Esophagus muscularis mucosa (tissue), 4 donors: ENCODE results near the gene MSH6. TPM values are rescaled to one million over a fixed set of nuclear protein-coding genes. Genes with fewer than 3 reads are reported as not detected.

Experiments used
- DNase-seq: peaks from one replicate; pipeline ENCODE4 v3.0.0-alpha.2; 2017; ENCODE audit errors: extremely low spot score
- H3K27ac ChIP-seq, 4 donors: fragments of 200-600 bp; sonication (generic); replicated peaks in 1 of 4; 1 replicate in 3 of 4; 2 replicates in 1 of 4; pipeline ENCODE4 v1.5.1; 2016 to 2019; ENCODE audit warnings: mild to moderate bottlenecking in 1 of 4
- H3K27me3 ChIP-seq, 4 donors: fragments of 200-600 bp; sonication (generic); one replicate each; pipeline versions ENCODE4 v1.5.1 to v1.6.0; 2016 to 2019
- H3K36me3 ChIP-seq, 4 donors: fragments of 200-600 bp; sonication (generic); one replicate each; pipeline ENCODE4 v1.5.1; 2016 to 2019
- H3K4me1 ChIP-seq, 4 donors: fragments of 200-600 bp; sonication (generic); one replicate each; pipeline ENCODE4 v1.5.1; 2016 to 2019
- H3K4me3 ChIP-seq, 4 donors: fragments of 200-600 bp; sonication (generic); 1 replicate in 2 of 4; 2 replicates in 2 of 4; pipeline ENCODE4 v1.5.1; 2016 to 2019; ENCODE audit warnings: mild to moderate bottlenecking in 4 of 4, moderate library complexity in 1 of 4
- H3K9me3 ChIP-seq, 4 donors: fragments of 200-600 bp; sonication (generic); 1 replicate in 3 of 4; 2 replicates in 1 of 4; pipeline ENCODE4 v1.5.1; 2016 to 2019
- EP300 ChIP-seq: sonication (generic); formaldehyde crosslinking; IDR thresholded peaks from one replicate; pipeline ENCODE4 v1.6.1; 2017; ENCODE audit warnings: antibody characterized with exemption
- POLR2A ChIP-seq: fragments of 450-650 bp; IDR thresholded peaks from one replicate; pipeline ENCODE4 v1.6.1; 2017; ENCODE audit warnings: antibody characterized with exemption, moderate library complexity, mild to moderate bottlenecking, low read depth
- POLR2AphosphoS5 ChIP-seq, 2 donors: sonication (generic); formaldehyde crosslinking; IDR thresholded peaks; one replicate each; pipeline ENCODE4 v1.6.1; 2017; ENCODE audit warnings: antibody characterized with exemption in 2 of 2
- WGBS: methylation state at CpG from one replicate; pipeline ENCODE4 v1.1.5; 2018; 5-methylcytosine and 5-hydroxymethylcytosine counted together
- intact Hi-C: fragments of 100-400 bp; cut with DNase I; formaldehyde crosslinking; loops from one replicate; pipeline ENCODE4 v1.15.1; 2023
- total RNA-seq, 4 donors: library from RNA; depleted of rRNA; stranded (reverse); fragments of >200 nt; gene quantifications; one replicate each; pipeline versions ENCODE4 v1.1.0 to v1.2.1, GENCODE V29; 2016
- TF ChIP-seq, protein P1 (sequence below), 3 experiments: fragments of 200-600 bp in 2 of 3; fragments of 450-650 bp in 1 of 3; sonication (generic) in 2 of 3; IDR thresholded peaks; one replicate each; pipeline ENCODE4 v1.5.1; 2017 to 2019; ENCODE audit warnings: antibody characterized with exemption in 3 of 3, mild to moderate bottlenecking in 2 of 3, moderate library complexity in 1 of 3

Gene MSH6
- total RNA-seq, 4 donors from 2014 or later = 28.2 to 47.0 (median 39.6) TPM

DNA sequence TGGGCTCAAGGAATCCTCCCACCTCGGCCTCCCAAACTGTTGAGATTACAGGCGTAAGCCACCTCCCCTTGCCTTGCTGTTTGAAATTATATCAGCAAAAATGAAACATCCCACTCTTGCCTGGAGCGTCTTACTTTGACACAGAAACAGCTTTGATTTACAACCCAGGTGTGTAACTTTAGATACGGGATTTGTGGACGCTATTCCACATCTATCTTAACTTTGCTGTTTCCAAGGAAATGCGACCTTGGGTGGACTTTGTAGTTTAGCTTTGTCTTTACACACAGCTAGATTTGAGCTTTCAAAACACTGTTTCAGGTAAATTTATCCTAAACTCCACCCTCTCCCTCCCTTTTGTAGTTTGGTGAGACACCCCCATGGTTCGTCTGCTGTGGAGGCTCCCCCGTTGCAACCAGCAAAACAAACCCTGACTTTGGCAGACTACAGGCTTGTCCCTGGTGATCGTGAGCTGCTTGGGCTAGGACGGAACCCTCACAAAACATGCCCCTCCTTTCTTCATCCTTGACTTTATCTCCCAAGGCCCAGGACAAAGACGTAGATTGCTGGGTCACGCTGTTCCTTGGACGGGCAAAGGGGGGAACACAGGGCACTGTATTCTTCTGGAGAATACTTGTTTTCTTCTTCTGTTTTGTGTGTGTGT, 5.5 kb upstream of the MSH6 start:
- DNase-seq = no peak
- Histone ChIP-seq H3K9me3 (no peaks in the 10 kb centered on the region), H3K4me1 (peaks cover 0 to 6% (median 6%) of the 10 kb centered on the region in 4 donors), H3K27ac (no peak overlapping the region), H3K36me3 (no peaks in the 10 kb centered on the region), H3K4me3 (no peak overlapping the region), H3K27me3 (no peaks in the 10 kb centered on the region)
- WGBS = 90% methylated on average over 13 of the region's 13 CpGs
- TF ChIP-seq EP300 (no peak), POLR2AphosphoS5 (IDR thresholded peaks at IDR 0.05) (no peak), POLR2A (no peak)
- TF ChIP-seq, protein P1, sequence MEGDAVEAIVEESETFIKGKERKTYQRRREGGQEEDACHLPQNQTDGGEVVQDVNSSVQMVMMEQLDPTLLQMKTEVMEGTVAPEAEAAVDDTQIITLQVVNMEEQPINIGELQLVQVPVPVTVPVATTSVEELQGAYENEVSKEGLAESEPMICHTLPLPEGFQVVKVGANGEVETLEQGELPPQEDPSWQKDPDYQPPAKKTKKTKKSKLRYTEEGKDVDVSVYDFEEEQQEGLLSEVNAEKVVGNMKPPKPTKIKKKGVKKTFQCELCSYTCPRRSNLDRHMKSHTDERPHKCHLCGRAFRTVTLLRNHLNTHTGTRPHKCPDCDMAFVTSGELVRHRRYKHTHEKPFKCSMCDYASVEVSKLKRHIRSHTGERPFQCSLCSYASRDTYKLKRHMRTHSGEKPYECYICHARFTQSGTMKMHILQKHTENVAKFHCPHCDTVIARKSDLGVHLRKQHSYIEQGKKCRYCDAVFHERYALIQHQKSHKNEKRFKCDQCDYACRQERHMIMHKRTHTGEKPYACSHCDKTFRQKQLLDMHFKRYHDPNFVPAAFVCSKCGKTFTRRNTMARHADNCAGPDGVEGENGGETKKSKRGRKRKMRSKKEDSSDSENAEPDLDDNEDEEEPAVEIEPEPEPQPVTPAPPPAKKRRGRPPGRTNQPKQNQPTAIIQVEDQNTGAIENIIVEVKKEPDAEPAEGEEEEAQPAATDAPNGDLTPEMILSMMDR (IDR thresholded peaks at IDR 0.05) = no peak
- intact Hi-C loops = no loop called here

GRCh38 chr2:47778698-47779425, 4.1 kb upstream of the MSH6 start:
- TF ChIP-seq POLR2AphosphoS5 (IDR thresholded peaks at IDR 0.05) = no peak
- no peak for TF ChIP-seq POLR2A
- TF ChIP-seq EP300 = no peak
- TF ChIP-seq, protein P1 (IDR thresholded peaks at IDR 0.05) = no peak
- no peak overlapping the region for H3K27ac ChIP-seq
- DNase-seq = no peak
- no peak overlapping the region for H3K4me3 ChIP-seq
- H3K36me3 ChIP-seq = no peaks in the 10 kb centered on the region
- intact Hi-C loops = no loop called here
- WGBS = 88% methylated on average over 8 of the region's 8 CpGs
- H3K4me1 ChIP-seq = peaks cover 0 to 8% (median 7%) of the 10 kb centered on the region in 4 donors
- no peaks in the 10 kb centered on the region for H3K27me3 ChIP-seq
- H3K9me3 ChIP-seq = no peaks in the 10 kb centered on the region

GRCh38 chr2:47779426-47779790, 3.5 kb upstream of the MSH6 start:
- Histone ChIP-seq H3K27me3 (no peaks in the 10 kb centered on the region), H3K36me3 (no peaks in the 10 kb centered on the region), H3K4me3 (no peak overlapping the region), H3K9me3 (no peaks in the 10 kb centered on the region), H3K4me1 (peaks cover 5 to 13% (median 10%) of the 10 kb centered on the region in 4 donors), H3K27ac (no peak overlapping the region)
- TF ChIP-seq POLR2A = no peak
- TF ChIP-seq, protein P1 (IDR thresholded peaks at IDR 0.05) = no peak
- WGBS = 90% methylated on average over 8 of the region's 8 CpGs
- intact Hi-C loops = no loop called here
- no peak for DNase-seq

DNA sequence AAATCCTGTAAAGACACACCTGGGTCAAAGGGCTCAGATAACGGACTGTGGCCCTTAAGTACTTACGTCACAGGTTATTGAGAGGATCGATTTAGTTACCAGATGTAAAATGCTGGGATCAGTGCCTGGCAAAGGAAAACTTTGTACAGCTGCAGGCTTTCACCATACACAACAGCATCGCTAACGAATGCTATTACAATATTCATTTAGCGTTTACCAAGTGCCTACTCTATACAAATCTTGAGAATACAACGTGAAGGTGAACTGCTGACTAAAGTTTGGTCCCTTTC, 619 bp upstream of the MSH6 start:
- H3K36me3 ChIP-seq = no peaks in the 10 kb centered on the region
- peak overlapping the region; percentile 92 to 99 (median 94) for H3K27ac ChIP-seq
- no peaks in the 10 kb centered on the region for H3K27me3 ChIP-seq
- intact Hi-C loops = loop anchor here (5.0 to 10.0 kb wide), 3 partner anchors 125 to 642 kb away; partner anchors contain the start of gene FBXO11
- no peaks in the 10 kb centered on the region for H3K9me3 ChIP-seq
- WGBS = 3% methylated on average over 6 of the region's 7 CpGs
- H3K4me1 ChIP-seq = peaks cover 12 to 36% (median 31%) of the 10 kb centered on the region in 4 donors
- no peak for TF ChIP-seq POLR2AphosphoS5 (IDR thresholded peaks at IDR 0.05)
- no peak for TF ChIP-seq EP300
- TF ChIP-seq, protein P1 (IDR thresholded peaks at IDR 0.05) = no peak
- TF ChIP-seq POLR2A = no peak
- DNase-seq = no peak
- H3K4me3 ChIP-seq = peak overlapping the region; percentile 77 to 99 (median 84)
